ENCODE measurements around the gene PRICKLE2.

Gene PRICKLE2

DNA sequence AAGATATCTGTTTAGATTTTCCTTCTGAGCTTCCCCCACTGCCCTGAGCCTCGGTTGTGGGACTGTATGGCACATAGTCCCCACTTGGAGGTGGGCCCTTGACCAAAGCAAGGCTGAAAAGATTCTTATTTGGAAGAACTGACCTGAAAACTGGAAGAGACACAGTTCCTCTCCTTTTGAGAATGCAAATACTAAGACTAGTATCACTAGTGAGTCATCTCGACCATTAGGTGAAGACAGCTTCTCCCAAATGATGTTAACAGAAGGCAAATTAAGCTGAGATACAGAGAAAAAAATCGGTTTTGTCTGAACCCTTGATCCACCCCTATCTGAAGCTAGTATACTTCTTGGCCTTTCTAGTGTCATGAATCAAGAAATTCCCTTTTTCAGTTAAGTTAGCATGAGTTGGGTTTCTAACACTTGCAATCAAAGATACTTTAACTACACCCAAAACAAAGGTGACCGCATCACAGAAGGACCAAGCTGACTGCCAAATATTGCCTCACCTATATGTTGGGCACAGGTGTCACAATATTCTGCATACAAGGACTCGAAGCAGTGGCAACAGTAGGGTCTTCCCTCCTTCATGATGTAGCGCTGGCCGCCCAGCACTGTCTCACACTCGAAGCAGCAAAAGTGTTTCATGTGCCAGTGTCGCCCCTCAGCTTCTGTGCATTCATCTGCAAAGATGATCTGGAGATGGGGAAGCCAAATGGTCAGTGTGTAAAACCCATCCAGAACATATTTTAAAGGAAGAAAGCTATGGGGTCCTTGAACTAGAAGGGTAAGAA is 72.4 kb downstream of the PRICKLE2 start:
- DNase-seq: no peak

DNA sequence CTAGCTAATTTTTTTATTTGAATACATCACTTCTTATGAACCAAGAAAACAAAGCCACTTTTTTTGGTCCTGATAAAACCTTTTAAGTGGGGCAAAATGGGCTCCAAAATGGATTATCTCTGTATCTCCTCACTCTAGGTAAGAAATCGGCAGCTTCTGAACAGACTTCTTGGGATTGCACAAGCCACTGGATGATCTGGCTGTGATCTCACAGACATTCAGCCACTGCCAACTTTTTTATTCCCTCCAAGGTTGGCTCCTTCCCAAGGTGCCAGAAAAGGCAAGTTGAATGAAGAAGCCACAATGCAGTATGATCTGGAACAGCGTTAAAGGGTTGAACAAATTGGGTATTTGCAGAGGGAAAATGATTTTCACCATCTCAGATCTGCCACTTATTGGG is 73.2 kb downstream of the PRICKLE2 start:
- DNase-seq: no peak

DNA sequence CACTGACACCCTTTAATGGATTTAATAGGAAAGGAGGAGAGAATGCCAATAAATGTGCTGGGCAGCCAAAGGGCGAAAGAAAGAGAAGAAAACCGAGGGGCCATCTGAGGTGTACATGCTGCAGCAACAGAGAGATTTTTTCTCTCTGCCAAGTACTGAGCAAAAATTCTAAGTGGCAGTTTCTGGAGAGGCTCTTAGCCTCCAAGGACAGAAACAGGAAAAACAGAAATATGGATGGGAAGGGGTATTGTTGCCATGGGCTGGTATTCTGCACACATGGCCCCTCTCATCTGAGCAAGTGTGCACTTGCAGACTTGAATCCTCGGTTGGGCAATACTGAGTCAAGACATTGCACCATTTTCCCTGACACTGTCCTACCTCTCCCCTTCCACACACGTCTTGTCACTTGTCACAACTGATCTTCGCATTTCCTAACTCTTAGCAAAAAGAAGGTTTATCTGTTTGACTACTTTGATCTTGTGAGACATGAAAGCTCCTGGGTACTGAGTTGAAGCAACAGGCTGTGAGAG is 73.9 kb downstream of the PRICKLE2 start:
- DNase-seq: no peak

DNA sequence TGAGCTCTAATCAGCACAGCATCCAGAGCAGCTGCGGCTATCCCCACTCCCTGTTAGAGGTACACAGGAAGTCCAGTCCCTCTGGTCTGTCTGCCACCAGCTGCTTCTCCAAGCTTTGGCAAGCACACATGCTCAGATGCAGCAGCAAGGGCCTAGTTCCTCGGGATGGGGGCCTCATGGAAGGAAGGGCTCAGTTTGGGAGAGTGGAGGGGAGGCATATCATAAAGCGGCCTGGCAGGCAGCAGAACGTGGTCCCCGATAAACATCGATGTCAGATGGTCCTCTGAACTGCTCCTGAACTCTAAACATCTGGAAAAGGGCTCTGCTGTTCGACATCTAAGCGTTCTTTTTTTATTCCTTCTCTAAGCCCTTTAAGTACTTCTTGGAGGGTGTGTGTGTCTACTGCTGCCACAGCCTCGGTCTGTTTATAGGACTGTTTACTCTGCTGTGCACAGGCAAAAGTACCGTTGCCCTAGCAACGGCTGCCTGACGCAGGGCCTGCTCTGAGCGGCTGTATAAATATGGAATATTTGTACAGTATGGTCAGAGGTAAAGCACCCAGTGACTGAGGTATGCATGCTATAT is 74.6 kb downstream of the PRICKLE2 start:
- peak; percentile 33 for DNase-seq

DNA sequence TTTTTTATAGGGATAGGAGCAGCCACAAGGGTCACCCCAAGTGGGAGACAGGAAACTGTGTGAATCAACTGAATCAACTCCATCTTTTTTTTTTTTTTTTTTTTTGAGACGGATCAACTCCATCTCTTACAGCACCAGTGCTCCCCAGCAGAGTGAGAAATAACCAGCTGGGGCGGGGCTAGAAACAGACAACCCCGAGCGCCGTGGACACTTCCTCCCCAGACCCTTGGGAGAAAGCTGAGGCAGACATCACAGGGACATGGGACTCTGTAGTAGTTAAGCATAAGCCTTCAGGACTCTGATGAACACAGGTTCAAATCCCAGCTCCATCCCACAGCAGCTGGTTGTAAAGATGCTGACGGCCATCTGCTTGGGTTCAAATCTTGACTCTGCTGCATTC is 75.4 kb downstream of the PRICKLE2 start:
- DNase-seq: no peak

DNA sequence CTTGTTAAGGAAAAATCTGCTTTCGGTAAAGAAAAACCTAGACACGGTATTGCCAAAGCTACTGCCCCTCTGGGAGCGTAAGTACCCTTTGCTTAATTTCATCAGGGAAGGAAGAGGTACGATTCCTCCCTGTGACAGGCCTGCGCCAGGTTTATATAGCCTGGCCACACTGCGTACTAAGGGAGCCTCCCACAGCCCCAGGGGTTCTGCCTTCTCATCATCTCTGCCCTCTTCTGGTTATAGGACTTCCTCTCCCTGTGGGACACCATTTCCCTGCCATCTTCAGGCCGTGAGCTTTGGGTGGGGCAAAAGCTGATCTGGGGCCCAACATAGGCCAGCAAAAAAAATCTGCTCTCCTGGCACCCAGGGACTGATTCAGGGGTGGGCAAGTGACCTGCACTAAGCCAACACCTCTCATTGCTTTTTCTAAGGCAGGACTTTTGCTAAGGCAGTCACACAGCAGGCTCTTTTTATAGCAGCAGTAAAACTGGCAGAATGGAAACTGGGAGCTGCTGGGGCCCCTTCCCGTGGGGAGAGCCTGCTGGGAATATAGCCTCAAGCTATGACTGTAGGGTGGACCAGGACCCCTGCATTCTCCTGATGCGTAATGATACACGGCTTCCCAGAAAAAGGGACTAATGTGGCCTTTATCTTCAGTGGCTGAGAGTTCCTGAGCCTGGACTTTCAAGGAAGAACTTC is 76.2 kb downstream of the PRICKLE2 start:
- no peak for DNase-seq

DNA sequence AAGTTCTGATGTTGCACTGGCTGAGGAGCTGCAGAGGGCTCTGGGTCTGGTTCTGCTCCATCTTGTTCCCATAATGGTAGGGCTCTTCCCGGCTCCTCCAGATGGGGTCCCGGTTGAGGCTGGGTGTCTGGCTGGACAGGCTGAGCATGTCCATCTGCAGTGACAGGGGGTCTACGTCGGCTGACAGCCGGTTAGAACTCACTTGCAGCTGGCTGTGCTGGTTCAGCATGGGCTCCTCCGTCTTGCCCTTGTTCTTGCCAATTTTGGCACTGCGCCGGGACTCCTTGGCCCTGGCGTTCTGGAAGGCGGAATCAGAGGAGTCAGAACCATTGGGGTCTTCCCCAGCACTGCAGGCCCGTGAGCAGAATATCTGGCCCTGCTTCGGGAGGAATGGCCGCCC is 78.1 kb downstream of the PRICKLE2 start:
- no peak for DNase-seq

DNA sequence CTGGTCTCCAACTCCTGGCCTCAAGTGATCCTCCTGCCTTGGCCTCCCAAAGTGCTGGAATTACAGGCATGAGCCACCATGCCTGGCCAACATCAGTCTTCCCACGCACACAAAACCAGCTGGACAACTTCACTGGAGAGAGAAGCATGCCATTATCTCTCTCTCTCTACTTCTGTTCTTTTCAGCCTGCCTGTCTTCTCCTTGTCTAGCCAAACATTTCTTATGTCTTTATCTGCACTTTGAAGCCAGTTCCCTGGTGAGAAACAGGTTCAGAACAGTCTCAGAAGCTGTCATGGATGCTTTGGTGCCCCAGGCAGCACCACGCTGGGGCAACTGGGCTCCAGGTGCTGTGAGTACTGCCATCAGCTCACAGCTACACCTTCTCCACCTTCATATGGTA is 79.8 kb downstream of the PRICKLE2 start:
- no peak for DNase-seq

DNA sequence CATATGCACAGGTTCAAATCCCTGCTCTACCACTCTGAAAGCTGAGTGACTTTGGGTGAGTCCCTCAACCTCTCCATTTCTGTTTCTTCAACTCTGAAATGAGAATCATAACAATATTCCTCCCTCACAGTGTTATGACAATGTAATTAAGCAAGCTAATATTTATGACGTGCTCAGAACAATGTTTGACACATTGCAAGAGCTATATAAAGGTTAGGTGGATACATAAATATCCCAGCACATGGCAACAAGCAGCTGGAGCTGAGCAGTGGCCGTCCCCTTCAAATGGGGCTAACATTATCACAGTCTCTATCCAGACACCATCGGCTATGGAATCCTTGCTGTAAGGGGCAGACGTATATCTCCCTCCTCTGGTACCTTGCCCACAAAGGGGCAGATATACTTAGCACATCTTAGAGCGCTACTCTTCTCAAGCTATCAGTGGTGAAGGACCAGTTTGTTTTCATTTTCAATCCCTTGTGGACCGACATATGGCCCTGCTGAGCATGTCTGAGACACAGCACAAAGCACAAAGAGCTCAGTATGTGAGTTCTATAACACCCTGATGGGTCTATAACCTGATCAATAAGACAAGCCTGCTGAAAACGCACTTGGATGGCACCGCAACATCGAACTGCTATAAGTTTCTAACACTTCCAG is 80.9 kb downstream of the PRICKLE2 start:
- DNase-seq: no peak

DNA sequence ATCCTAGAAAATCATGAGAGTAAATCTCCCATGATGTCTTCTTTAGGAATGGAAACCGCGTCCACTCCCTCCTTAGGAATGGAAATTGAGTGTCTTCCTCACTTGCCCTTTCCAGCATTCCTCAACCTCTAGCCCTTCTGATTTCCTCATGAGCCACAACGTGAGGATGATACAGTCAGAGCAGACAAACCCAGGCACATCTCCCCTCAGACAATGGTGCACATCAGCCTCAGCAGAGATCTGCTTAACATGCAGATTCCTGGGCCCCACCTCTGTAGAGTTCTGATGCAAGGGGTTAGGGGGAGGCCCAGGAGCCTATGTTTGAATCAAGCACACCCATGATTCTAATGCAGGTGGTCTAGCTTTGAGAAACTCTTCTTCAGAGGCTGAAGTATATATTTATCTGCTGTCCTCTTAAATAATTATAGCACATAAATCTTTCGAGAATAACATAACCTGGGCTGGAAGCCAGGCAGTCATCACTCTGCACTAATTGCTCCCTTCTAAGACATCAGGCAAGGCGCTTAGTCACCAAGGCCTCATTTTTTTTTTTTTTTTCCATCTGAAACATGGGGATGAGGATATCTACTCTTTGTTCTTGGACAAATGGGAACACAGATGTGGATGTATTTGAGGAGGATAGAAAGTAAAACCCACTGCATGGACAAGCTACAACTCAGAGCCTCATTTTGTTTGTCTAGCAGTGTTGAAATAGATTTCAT is 81.7 kb downstream of the PRICKLE2 start:
- peak; percentile 45 for DNase-seq

DNA sequence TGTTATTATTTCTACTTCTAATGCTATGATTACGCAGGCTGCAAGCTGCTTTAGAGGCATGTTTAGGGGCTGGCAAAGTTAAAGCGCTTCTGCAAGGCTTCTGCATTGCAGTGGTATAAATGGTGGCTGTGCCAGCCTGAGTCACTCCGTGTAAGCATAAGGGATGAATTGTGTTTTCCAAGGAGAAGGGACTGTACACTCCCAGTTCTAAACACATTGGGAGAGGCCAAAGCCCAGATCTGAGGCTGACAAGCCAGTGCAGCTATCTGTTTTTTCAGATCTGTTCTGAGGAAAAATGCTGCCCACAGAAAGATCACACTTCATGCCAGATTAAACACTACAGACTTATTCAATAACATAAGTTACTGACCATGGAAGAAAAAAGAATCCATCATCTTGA is 83.8 kb downstream of the PRICKLE2 start:
- no peak for DNase-seq

DNA sequence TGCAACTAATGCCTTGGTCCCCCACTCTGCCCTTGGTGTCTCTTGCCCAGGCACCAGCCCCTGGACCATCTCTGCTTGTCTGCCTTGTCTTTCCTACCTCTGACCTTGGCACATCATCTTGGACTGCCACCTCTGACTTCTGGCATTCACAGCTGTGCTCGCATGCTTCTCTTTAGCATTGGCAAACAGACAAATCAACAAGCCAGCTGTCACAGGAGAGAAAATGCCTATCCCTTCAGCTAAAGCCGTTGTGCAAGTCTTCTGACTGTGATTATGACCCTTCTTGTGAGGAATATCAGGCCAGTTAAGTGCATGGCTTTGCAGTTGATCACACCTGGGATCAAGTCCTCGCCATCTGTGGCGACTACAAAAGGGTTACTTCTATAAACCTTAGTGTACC is 84.6 kb downstream of the PRICKLE2 start:
- DNase-seq: no peak

DNA sequence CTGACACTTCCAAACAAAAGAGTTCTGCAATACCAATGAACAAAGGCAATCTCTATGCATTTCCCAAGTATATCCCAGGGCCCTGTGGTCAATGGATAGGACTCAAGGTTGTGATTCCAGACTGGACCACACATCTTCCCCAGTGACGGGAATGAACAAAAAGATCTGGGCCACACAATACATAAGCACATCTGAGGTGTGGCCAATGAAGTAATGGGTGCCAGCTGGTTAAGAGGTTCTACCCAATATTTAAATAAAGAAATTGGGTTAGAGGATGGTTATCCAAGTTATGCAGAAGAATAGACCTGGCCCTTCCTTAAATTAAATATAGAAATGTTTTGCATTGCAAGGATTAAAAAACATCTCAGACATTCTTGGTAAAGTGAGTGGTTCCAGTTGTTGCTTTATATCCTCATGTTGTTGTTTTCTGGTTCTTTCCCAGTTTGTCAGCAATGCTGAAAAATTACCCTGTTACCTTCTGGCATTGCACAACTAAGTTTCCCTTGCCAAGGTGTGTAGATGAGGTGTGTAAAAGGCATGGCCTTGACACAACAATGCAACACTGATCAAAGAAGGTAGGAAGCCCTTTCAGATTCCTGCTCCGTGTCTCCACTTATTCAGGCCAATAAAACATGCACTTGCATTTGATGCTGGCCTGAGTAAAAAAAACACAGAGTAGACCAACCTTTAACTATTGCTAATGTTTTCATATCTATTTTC is 86.5 kb downstream of the PRICKLE2 start:
- no peak for DNase-seq

DNA sequence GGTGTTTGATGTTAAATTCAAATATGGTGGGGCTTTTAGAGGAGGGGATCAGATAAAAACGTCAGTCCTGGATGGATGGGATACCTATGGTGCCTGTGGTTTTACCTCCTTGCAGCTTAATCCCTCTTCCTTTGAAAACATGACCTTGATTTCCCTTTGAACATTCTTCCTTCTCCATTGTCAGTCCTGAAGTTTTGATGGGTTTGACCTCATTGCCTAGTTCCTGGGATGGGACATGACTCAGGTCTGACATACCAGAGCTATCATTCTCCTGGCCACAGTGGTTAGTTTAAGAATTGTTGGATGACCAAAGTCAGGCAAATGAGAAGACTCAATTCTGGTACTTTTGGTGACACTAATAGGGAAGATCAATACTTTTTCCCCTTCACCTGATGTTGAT is 87.2 kb downstream of the PRICKLE2 start:
- DNase-seq: no peak

DNA sequence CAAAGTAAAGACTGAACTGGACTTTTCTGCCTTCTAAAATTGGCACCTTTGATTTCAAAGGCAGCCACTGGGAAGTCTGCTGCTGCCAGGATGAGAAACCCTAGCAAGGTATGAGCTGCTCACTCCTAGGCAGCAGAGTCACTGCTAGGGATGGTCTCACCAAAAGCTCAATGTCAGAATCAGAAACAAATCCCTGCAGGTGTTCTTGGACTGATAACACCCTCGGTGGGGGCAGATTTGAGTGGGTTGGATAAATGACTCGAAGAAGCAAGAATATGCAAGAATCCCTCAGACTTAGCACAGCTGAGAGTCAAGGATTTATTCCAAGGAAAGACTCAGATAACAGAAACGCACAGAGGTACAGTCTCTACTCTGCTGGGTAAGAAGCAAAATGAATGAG is 90.4 kb downstream of the PRICKLE2 start:
- DNase-seq: no peak

DNA sequence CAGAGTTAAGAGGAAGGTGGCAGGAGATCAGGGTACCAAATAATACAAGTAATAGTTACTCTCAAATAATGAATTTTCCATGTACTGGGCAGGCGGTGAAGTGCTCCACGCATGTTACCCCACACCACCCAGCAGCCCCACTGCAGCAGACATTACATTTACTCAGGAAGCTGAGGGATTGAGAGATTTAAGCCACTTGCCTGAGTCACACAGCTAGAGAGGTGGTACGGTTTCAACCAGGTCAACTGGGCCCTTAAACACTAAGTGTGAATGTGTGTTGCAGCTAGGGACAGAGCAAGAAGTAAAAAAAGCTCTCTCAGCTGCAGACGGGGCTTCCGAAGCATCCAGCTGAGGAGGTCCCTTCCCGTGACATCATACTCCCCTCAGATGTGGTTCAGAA is 91.3 kb downstream of the PRICKLE2 start:
- DNase-seq: no peak

DNA sequence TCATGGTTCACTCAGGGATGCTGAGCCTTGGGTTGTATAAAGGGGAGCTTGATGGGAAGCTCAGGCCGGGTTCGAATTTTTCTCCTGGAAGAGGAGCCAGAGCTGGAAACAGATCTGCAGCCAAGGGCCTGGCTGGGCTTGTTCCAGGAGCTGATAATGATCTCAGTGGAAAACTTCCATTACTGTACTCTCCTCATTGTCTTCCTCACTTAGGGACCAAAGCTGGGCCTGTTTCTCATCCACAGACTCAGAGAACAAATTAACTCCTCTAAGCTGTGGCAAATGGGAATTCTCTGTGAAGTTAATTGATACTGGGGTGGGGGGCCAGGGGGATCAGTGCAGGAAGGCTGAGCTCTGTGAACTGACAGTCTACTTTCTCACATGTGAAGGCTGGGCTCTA is 92.0 kb downstream of the PRICKLE2 start:
- DNase-seq: no peak

DNA sequence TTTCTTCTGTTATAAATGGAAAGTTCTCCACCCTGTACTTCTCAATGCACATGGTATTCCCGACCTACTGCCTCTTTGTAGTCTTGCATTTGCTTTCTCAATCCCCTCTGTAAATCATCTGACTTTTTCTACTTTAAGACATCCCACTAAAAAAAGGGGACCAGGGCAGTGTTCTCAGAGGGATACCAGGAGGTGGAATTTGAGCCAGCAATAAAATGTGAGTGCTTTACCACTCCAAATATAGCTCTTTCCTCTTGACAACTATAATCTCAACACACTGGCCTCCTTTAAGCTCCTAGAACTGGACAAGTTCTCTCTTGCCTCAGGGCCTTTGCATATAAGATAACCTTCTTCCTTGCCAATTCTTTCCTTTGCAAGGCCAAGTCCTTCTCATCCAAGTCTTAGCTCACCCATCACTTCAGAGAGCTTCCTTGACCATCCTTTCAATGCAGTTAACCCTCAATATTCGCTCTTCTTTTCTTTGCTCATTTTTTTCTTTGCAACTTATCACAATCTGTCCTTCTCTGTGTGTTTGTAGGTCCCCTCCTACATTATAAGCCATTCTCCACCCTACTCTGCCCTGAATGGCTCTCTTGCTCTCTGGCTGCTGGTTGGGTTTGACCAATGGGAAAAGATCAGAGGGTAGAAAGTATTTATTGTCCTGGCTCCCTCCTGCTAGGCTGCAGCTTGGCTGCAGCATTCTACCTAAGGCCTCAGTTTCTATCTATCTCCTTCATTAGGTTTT is 93.4 kb downstream of the PRICKLE2 start:
- DNase-seq: no peak

DNA sequence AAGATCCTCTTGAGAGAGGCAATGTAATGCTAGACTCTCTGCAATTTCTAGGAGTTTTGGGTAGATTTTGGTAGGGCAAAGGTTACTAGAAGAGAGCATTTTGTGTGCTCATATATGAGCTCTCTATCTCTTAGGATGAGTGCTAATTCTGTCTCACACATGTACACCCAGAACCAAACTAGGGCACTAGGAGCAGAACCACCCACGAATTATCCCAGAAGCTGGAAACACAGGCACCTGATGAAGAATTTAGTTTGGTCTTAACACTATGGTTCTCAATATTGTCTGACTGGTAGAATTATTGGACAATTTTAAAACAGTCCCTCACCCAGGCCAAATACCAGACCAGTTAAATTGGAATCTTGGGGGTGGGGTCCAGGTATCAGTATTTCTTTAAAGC is 94.8 kb downstream of the PRICKLE2 start:
- DNase-seq: no peak

DNA sequence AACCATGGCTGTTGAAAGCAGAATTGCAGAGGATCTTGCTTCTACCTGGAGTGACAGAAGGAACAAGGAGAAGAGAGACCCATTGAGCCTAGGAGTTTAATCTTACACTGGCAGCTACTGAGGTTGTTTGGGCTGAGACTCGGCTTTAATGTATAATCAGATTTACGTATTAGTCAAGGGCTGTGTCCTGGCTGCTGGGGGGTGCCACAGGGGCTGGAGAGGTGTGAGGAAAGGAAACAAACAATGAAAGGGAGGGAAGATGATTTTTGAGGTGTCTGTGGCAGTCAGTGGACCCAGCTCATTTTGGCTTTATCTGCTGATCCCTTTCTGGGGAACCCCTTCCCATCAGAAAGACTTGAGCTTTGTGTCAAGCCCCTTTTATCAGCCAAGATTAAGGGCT is 95.7 kb downstream of the PRICKLE2 start:
- DNase-seq: no peak

DNA sequence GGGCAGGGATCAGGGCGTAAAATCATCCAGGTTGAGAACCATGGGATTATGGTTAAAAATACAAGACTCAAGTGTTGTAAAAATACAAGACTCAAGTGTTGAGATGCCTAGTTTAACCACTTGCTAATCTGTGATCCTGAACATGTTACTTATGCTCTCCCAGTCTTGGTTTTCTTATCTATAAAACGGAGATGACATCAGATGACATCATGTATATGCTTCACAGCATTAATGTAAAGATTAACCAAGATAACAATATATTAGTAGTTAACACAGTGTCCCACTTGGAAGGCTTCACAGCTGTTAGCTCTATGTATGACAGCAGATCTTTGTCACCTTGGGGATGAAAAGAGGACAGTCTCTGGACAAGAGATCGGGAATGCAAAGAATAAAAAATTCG is 96.2 kb downstream of the PRICKLE2 start:
- no peak for DNase-seq
